Thyroid gland (tissue), 4 donors: Measurements from ENCODE around the gene KRT81.

Source experiments
- POLR2A ChIP-seq, 2 donors: fragments of 450-650 bp; IDR thresholded peaks; one replicate each; pipeline ENCODE4 v1.6.1; 2017; ENCODE audit warnings: antibody characterized with exemption in 2 of 2, mild to moderate bottlenecking in 2 of 2, moderate library complexity in 1 of 2
- TF ChIP-seq, protein P1 (sequence below), 6 experiments: fragments of 200-600 bp in 3 of 6; fragments of 450-650 bp in 3 of 6; sonication (generic) in 3 of 6; IDR thresholded peaks; one replicate each; pipeline ENCODE4 v1.5.1; 2016 to 2019; ENCODE audit warnings: antibody characterized with exemption in 6 of 6, mild to moderate bottlenecking in 2 of 6, inconsistent platforms in 1 of 6, moderate library complexity in 1 of 6

DNA sequence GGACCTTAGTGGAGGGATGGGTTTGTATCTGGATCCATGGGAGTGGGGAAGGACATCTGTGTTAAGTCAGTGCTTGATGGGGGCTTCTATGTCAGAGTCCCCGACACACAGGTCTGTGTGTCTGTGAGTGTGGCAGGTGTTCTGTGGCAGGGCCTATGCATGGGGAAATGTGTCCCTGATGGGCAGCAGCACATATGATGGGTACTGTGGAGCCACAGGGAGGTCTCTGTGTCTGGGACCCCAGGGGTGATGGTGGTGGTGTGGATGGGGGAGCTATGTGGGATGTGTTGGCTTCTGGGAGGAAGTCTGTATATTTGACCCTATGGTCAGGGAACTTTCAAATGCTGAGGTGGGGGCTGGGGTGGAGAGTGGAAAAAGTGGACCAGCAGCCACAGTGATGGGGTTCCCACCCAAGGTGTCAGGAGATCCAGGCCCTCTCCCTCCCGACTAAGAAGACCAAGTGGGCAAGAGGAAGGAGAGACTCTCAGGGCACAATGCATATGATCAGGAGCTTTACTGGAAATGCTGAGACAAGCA is 41.8 kb downstream of the KRT81 start:
- TF ChIP-seq, protein P1, sequence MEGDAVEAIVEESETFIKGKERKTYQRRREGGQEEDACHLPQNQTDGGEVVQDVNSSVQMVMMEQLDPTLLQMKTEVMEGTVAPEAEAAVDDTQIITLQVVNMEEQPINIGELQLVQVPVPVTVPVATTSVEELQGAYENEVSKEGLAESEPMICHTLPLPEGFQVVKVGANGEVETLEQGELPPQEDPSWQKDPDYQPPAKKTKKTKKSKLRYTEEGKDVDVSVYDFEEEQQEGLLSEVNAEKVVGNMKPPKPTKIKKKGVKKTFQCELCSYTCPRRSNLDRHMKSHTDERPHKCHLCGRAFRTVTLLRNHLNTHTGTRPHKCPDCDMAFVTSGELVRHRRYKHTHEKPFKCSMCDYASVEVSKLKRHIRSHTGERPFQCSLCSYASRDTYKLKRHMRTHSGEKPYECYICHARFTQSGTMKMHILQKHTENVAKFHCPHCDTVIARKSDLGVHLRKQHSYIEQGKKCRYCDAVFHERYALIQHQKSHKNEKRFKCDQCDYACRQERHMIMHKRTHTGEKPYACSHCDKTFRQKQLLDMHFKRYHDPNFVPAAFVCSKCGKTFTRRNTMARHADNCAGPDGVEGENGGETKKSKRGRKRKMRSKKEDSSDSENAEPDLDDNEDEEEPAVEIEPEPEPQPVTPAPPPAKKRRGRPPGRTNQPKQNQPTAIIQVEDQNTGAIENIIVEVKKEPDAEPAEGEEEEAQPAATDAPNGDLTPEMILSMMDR (IDR thresholded peaks at IDR 0.05) = no peak
- no peak for TF ChIP-seq POLR2A (IDR thresholded peaks at IDR 0.05)
